ENCODE results near the gene LCE3D.

GRCh38 chr1:152565535-152566215 lies 14.6 kb downstream of the LCE3D start:
- no peak for TF ChIP-seq YY1 (IDR thresholded peaks at IDR 0.05; ENCODE audit: insufficient read depth, insufficient read length)
- TF ChIP-seq ZNF274 (IDR thresholded peaks at IDR 0.05; ENCODE audit: low read depth, low read length), result no peak
- no peak for TF ChIP-seq SUZ12 (IDR thresholded peaks at IDR 0.05; ENCODE audit: extremely low read depth, insufficient read depth, insufficient read length)

Measured in NT2/D1 (cell line).